ENCODE data around the gene RANBP10.
"Not testable (repeated sequence)": the region's sequence is repeated elsewhere in the genome, so short reads cannot be mapped to it uniquely, and the experiment has no call there.

Gene RANBP10

GRCh38 chr16:67702130-67702529 lies 104.2 kb downstream of the RANBP10 start:
- peaks cover 33% of the 10 kb centered on the region for H3K4me1 Mint-ChIP-seq
- H3K4me3 Mint-ChIP-seq = no peak overlapping the region
- H3K36me3 Mint-ChIP-seq = peaks cover 3% of the 10 kb centered on the region
- H3K27me3 Mint-ChIP-seq = no peaks in the 10 kb centered on the region
- no peaks in the 10 kb centered on the region for H3K9me3 Mint-ChIP-seq
- no peak overlapping the region for H3K27ac Mint-ChIP-seq

GRCh38 chr16:67701420-67701819 lies 104.9 kb downstream of the RANBP10 start:
- Mint-ChIP-seq H3K36me3 (peaks cover 6% of the 10 kb centered on the region), H3K4me3 (no peak overlapping the region), H3K27ac (no peak overlapping the region), H3K9me3 (no peaks in the 10 kb centered on the region), H3K27me3 (no peaks in the 10 kb centered on the region), H3K4me1 (peaks cover 35% of the 10 kb centered on the region)

- Mint-ChIP-seq H3K9me3 (no peaks in the 10 kb centered on the region), H3K4me1 (peaks cover 22% of the 10 kb centered on the region), H3K36me3 (peaks cover 6% of the 10 kb centered on the region), H3K4me3 (no peak overlapping the region), H3K27ac (no peak overlapping the region), H3K27me3 (no peaks in the 10 kb centered on the region)
Observed at GRCh38 chr16:67699265-67699664, 107.1 kb downstream of the RANBP10 start.

GRCh38 chr16:67697422-67698185 lies 108.8 kb downstream of the RANBP10 start:
- Mint-ChIP-seq H3K36me3 (peaks cover 6% of the 10 kb centered on the region), H3K4me1 (peaks cover 11% of the 10 kb centered on the region), H3K4me3 (no peak overlapping the region), H3K9me3 (no peaks in the 10 kb centered on the region), H3K27me3 (no peaks in the 10 kb centered on the region), H3K27ac (no peak overlapping the region)

- peaks cover 12% of the 10 kb centered on the region for H3K4me1 Mint-ChIP-seq
- H3K9me3 Mint-ChIP-seq = no peaks in the 10 kb centered on the region
Observed at GRCh38 chr16:67694611-67695010, 111.7 kb downstream of the RANBP10 start.

GRCh38 chr16:67693517-67694285 lies 112.7 kb downstream of the RANBP10 start:
- not testable (repeated sequence) for H3K9me3 Mint-ChIP-seq, H3K36me3 Mint-ChIP-seq, H3K4me3 Mint-ChIP-seq, H3K27me3 Mint-ChIP-seq, H3K27ac Mint-ChIP-seq
- H3K4me1 Mint-ChIP-seq = peaks cover 12% of the 10 kb centered on the region

More at GRCh38 chr16:67694611-67695010, 111.7 kb downstream of the RANBP10 start:
- H3K4me3 Mint-ChIP-seq = no peak overlapping the region
- no peaks in the 10 kb centered on the region for H3K27me3 Mint-ChIP-seq
- H3K36me3 Mint-ChIP-seq = peaks cover 8% of the 10 kb centered on the region
- no peak overlapping the region for H3K27ac Mint-ChIP-seq

GRCh38 chr16:67685388-67686112 lies 120.8 kb downstream of the RANBP10 start:
- H3K36me3 Mint-ChIP-seq = peaks cover 4% of the 10 kb centered on the region
- no peaks in the 10 kb centered on the region for H3K9me3 Mint-ChIP-seq
- H3K4me3 Mint-ChIP-seq = peak overlapping the region; percentile 33
- peaks cover 16% of the 10 kb centered on the region for H3K4me1 Mint-ChIP-seq
- H3K27me3 Mint-ChIP-seq = no peaks in the 10 kb centered on the region
- no peak overlapping the region for H3K27ac Mint-ChIP-seq

- Mint-ChIP-seq H3K9me3 (no peaks in the 10 kb centered on the region), H3K4me1 (peaks cover 16% of the 10 kb centered on the region), H3K36me3 (peaks cover 2% of the 10 kb centered on the region), H3K27me3 (no peaks in the 10 kb centered on the region), H3K4me3 (no peak overlapping the region), H3K27ac (no peak overlapping the region)
Observed at GRCh38 chr16:67683767-67684166, 122.6 kb downstream of the RANBP10 start.

- H3K9me3 Mint-ChIP-seq = no peaks in the 10 kb centered on the region
- H3K36me3 Mint-ChIP-seq = no peaks in the 10 kb centered on the region
- H3K4me3 Mint-ChIP-seq = no peak overlapping the region
- H3K27me3 Mint-ChIP-seq = no peaks in the 10 kb centered on the region
- peaks cover 5% of the 10 kb centered on the region for H3K4me1 Mint-ChIP-seq
- no peak overlapping the region for H3K27ac Mint-ChIP-seq
Observed at GRCh38 chr16:67679935-67680897, 126.1 kb downstream of the RANBP10 start.

- Mint-ChIP-seq H3K27ac (no peak overlapping the region), H3K36me3 (no peaks in the 10 kb centered on the region), H3K4me3 (no peak overlapping the region), H3K4me1 (no peaks in the 10 kb centered on the region), H3K9me3 (no peaks in the 10 kb centered on the region), H3K27me3 (no peaks in the 10 kb centered on the region)
Observed at GRCh38 chr16:67678354-67679023, 127.9 kb downstream of the RANBP10 start.

GRCh38 chr16:67677712-67678111 lies 128.6 kb downstream of the RANBP10 start:
- Mint-ChIP-seq H3K4me3 (no peak overlapping the region), H3K27ac (no peak overlapping the region), H3K9me3 (no peaks in the 10 kb centered on the region), H3K27me3 (no peaks in the 10 kb centered on the region), H3K36me3 (no peaks in the 10 kb centered on the region), H3K4me1 (no peaks in the 10 kb centered on the region)

- H3K27ac Mint-ChIP-seq = no peak overlapping the region
- no peaks in the 10 kb centered on the region for H3K9me3 Mint-ChIP-seq
- H3K4me1 Mint-ChIP-seq = no peaks in the 10 kb centered on the region
- no peaks in the 10 kb centered on the region for H3K36me3 Mint-ChIP-seq
- no peaks in the 10 kb centered on the region for H3K27me3 Mint-ChIP-seq
- no peak overlapping the region for H3K4me3 Mint-ChIP-seq
Observed at GRCh38 chr16:67676939-67677338, 129.4 kb downstream of the RANBP10 start.

- Mint-ChIP-seq H3K27ac (no peak overlapping the region), H3K36me3 (no peaks in the 10 kb centered on the region)
Observed at GRCh38 chr16:67676516-67676915, 129.8 kb downstream of the RANBP10 start.

GRCh38 chr16:67675999-67676398 lies 130.4 kb downstream of the RANBP10 start:
- H3K9me3 Mint-ChIP-seq = no peaks in the 10 kb centered on the region
- no peaks in the 10 kb centered on the region for H3K36me3 Mint-ChIP-seq
- no peaks in the 10 kb centered on the region for H3K27me3 Mint-ChIP-seq
- H3K4me3 Mint-ChIP-seq = no peak overlapping the region
- no peaks in the 10 kb centered on the region for H3K4me1 Mint-ChIP-seq
- H3K27ac Mint-ChIP-seq = no peak overlapping the region

More at GRCh38 chr16:67676516-67676915, 129.8 kb downstream of the RANBP10 start:
- H3K4me3 Mint-ChIP-seq = no peak overlapping the region
- no peaks in the 10 kb centered on the region for H3K9me3 Mint-ChIP-seq
- no peaks in the 10 kb centered on the region for H3K27me3 Mint-ChIP-seq
- H3K4me1 Mint-ChIP-seq = no peaks in the 10 kb centered on the region

Data from activated naive CD4-positive, alpha-beta T cell treated with anti-CD3 and anti-CD28 coated beads, Interleukin-2, amount 50 U/mL, for 24 hours (primary cell).